WTC11 (cell line): ENCODE measurements around the gene OPN3. TPM values are rescaled to one million over a fixed set of nuclear protein-coding genes. Genes with fewer than 3 reads are reported as not detected.
"Not testable (repeated sequence)": the region's sequence is repeated elsewhere in the genome, so short reads cannot be mapped to it uniquely, and the experiment has no call there.

Experiments used
- ATAC-seq: fragments of 200-7000 bp; cut with Tn5 transposase; 2 replicates; pipeline ENCODE4 v1.10.0; 2021; ENCODE audit warnings: mild to moderate bottlenecking, moderate library complexity
- CTCF ChIA-PET: fragments of 300-600 bp; sonication (Branson Sonifier 250); formaldehyde crosslinking; loops from one replicate; lab custom pipeline; 2021; ENCODE audit warnings: antibody characterized with exemption; lab: Charles Lee
- POLR2A ChIA-PET: fragments of 350-600 bp; sonication (Branson Sonifier 250); formaldehyde crosslinking; loops from one replicate; lab custom pipeline; 2021; ENCODE audit warnings: antibody characterized with exemption; lab: Charles Lee
- DNase-seq: peaks from one replicate; pipeline ENCODE4 v3.0.0; 2021; ENCODE audit warnings: low spot score
- H3K27ac Mint-ChIP-seq: 2 replicates; pipeline ENCODE4 v1.8.0; 2021; ENCODE audit warnings: mixed read lengths
- H3K27me3 Mint-ChIP-seq: 2 replicates; pipeline ENCODE4 v1.8.0; 2021; ENCODE audit warnings: low read depth, mild to moderate bottlenecking, moderate library complexity, mixed read lengths
- H3K36me3 Mint-ChIP-seq: 2 replicates; pipeline ENCODE4 v1.8.0; 2021; ENCODE audit warnings: mixed read lengths
- H3K4me1 Mint-ChIP-seq: 2 replicates; pipeline ENCODE4 v1.8.0; 2022; ENCODE audit warnings: mixed read lengths
- H3K4me3 Mint-ChIP-seq: 2 replicates; pipeline ENCODE4 v1.8.0; 2021; ENCODE audit warnings: mild to moderate bottlenecking, moderate library complexity, mixed read lengths
- H3K9me3 Mint-ChIP-seq: 2 replicates; pipeline ENCODE4 v1.8.0; 2021; ENCODE audit warnings: mixed read lengths
- ETV6 ChIP-seq: sonication (generic); formaldehyde crosslinking; IDR thresholded peaks from 2 replicates; pipeline ENCODE4 v1.8.1; 2022; ENCODE audit warnings: mild to moderate bottlenecking, missing genetic modification reagents
- JUN ChIP-seq: sonication (generic); formaldehyde crosslinking; IDR thresholded peaks from 2 replicates; pipeline ENCODE4 v1.8.0; 2023; ENCODE audit warnings: mild to moderate bottlenecking, missing genetic modification reagents
- NFE2L1 ChIP-seq: sonication (generic); formaldehyde crosslinking; IDR thresholded peaks from 2 replicates; pipeline ENCODE4 v1.8.1; 2023; ENCODE audit warnings: missing genetic modification reagents
- NR1H2 ChIP-seq: sonication (generic); formaldehyde crosslinking; IDR thresholded peaks from 2 replicates; pipeline ENCODE4 v1.9.0; 2021; ENCODE audit warnings: mild to moderate bottlenecking, moderate library complexity, missing genetic modification reagents
- RORB ChIP-seq: fragments of 250-450 bp; sonication (Bioruptor Pico); IDR thresholded peaks from 2 replicates; pipeline ENCODE4 v1.9.0; 2021; ENCODE audit warnings: mild to moderate bottlenecking
- SMAD3 ChIP-seq: sonication (generic); formaldehyde crosslinking; IDR thresholded peaks from 2 replicates; pipeline ENCODE4 v1.8.0; 2022; ENCODE audit warnings: missing genetic modification reagents, mild to moderate bottlenecking, borderline replicate concordance
- SMAD4 ChIP-seq: sonication (generic); formaldehyde crosslinking; IDR thresholded peaks from 2 replicates; pipeline ENCODE4 v1.8.0; 2022; ENCODE audit warnings: mild to moderate bottlenecking, missing genetic modification reagents
- TCF7 ChIP-seq: sonication (generic); formaldehyde crosslinking; IDR thresholded peaks from 2 replicates; pipeline ENCODE4 v1.8.0; 2022; ENCODE audit warnings: mild to moderate bottlenecking, low read depth, missing genetic modification reagents, moderate library complexity
- TEAD1 ChIP-seq: sonication (generic); formaldehyde crosslinking; IDR thresholded peaks from 2 replicates; pipeline ENCODE4 v1.8.0; 2022; ENCODE audit warnings: mild to moderate bottlenecking, missing genetic modification reagents
- TEAD4 ChIP-seq: sonication (generic); formaldehyde crosslinking; IDR thresholded peaks from 2 replicates; pipeline ENCODE4 v1.8.0; 2022; ENCODE audit warnings: mild to moderate bottlenecking, missing genetic modification reagents
- ZNF121 ChIP-seq: sonication (generic); formaldehyde crosslinking; IDR thresholded peaks from 2 replicates; pipeline ENCODE4 v1.8.0; 2023; ENCODE audit warnings: missing genetic modification reagents
- ZNF263 ChIP-seq: sonication (generic); formaldehyde crosslinking; IDR thresholded peaks from 2 replicates; pipeline ENCODE4 v1.8.1; 2022; ENCODE audit warnings: low read depth, mild to moderate bottlenecking, moderate library complexity, missing genetic modification reagents
- total RNA-seq: library from RNA; stranded (reverse); gene quantifications from 3 replicates; pipeline ENCODE4 v1.2.3, GENCODE V29; 2021
- TF ChIP-seq, protein P1 (sequence below): sonication (generic); formaldehyde crosslinking; IDR thresholded peaks from 2 replicates; pipeline ENCODE4 v1.8.0; 2022; ENCODE audit warnings: mild to moderate bottlenecking, missing genetic modification reagents
- TF ChIP-seq, protein P2 (sequence below): sonication (generic); formaldehyde crosslinking; IDR thresholded peaks from 2 replicates; pipeline ENCODE4 v1.8.1; 2023; ENCODE audit warnings: mild to moderate bottlenecking, missing genetic modification reagents, moderate library complexity
- TF ChIP-seq, protein P3 (sequence below): fragments of 250-450 bp; sonication (Bioruptor Pico); conservative IDR thresholded peaks from 2 replicates; pipeline ENCODE4 v1.9.0; 2021; ENCODE audit warnings: mild to moderate bottlenecking
- TF ChIP-seq, protein P4 (sequence below): sonication (generic); formaldehyde crosslinking; IDR thresholded peaks from 2 replicates; pipeline ENCODE4 v1.8.0; 2022; ENCODE audit warnings: mild to moderate bottlenecking, missing genetic modification reagents
- TF ChIP-seq, protein P5 (sequence below): sonication (generic); formaldehyde crosslinking; IDR thresholded peaks from 2 replicates; pipeline ENCODE4 v1.8.1; 2023; ENCODE audit warnings: mild to moderate bottlenecking, missing genetic modification reagents
- TF ChIP-seq, protein P6 (sequence below): sonication (generic); formaldehyde crosslinking; IDR thresholded peaks from 2 replicates; pipeline ENCODE4 v1.8.0; 2022; ENCODE audit warnings: missing genetic modification reagents
- TF ChIP-seq, protein P7 (sequence below): sonication (generic); formaldehyde crosslinking; conservative IDR thresholded peaks from 2 replicates; pipeline ENCODE4 v1.8.1; 2023; ENCODE audit warnings: mild to moderate bottlenecking, low read depth, missing genetic modification reagents, moderate library complexity

Gene OPN3
- total RNA-seq, 1 experiment from 2014 or later: 17.2 TPM

DNA sequence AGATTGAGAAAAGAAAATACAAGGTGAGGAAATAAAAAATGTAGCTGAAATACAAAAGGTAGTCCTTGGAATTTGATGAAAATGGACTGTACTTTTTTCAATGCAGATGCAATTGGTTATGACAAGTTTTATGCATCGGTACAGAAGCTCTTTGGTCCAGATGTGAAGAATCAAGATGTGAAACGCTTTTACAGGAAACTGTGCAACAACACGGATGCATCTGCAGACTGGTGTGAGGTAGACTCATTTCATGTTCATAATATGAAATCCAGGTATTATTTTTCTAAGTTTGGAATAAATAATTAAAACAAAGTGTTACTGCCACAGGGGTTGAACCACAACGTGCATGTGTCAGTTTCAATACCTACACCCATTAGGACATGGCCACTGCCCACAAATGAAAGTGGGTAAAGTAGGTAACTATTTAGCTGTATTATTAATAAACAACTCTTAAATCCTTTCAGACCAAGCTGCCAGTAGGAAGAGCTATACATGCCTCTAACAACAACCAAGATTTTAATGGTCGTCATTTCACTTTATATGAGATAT, 20.3 kb upstream of the OPN3 start:
- CTCF ChIA-PET: no interaction called here
- Mint-ChIP-seq H3K4me1 (peaks cover 3% of the 10 kb centered on the region), H3K27ac (no peak overlapping the region), H3K4me3 (no peak overlapping the region), H3K9me3 (no peaks in the 10 kb centered on the region), H3K36me3 (no peaks in the 10 kb centered on the region), H3K27me3 (no peaks in the 10 kb centered on the region)
- ATAC-seq (no peak), DNase-seq (no peak)
- TF ChIP-seq NFE2L1 (CRISPR knock-in tag): no peak
- TF ChIP-seq, protein P1, sequence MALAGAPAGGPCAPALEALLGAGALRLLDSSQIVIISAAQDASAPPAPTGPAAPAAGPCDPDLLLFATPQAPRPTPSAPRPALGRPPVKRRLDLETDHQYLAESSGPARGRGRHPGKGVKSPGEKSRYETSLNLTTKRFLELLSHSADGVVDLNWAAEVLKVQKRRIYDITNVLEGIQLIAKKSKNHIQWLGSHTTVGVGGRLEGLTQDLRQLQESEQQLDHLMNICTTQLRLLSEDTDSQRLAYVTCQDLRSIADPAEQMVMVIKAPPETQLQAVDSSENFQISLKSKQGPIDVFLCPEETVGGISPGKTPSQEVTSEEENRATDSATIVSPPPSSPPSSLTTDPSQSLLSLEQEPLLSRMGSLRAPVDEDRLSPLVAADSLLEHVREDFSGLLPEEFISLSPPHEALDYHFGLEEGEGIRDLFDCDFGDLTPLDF (CRISPR knock-in tag): no peak
- no peak for TF ChIP-seq ZNF263 (CRISPR knock-in tag)
- TF ChIP-seq TCF7 (CRISPR knock-in tag): no peak
- no peak for TF ChIP-seq SMAD4
- TF ChIP-seq, protein P2, sequence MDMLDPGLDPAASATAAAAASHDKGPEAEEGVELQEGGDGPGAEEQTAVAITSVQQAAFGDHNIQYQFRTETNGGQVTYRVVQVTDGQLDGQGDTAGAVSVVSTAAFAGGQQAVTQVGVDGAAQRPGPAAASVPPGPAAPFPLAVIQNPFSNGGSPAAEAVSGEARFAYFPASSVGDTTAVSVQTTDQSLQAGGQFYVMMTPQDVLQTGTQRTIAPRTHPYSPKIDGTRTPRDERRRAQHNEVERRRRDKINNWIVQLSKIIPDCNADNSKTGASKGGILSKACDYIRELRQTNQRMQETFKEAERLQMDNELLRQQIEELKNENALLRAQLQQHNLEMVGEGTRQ (CRISPR knock-in tag): no peak
- TF ChIP-seq, protein P3, sequence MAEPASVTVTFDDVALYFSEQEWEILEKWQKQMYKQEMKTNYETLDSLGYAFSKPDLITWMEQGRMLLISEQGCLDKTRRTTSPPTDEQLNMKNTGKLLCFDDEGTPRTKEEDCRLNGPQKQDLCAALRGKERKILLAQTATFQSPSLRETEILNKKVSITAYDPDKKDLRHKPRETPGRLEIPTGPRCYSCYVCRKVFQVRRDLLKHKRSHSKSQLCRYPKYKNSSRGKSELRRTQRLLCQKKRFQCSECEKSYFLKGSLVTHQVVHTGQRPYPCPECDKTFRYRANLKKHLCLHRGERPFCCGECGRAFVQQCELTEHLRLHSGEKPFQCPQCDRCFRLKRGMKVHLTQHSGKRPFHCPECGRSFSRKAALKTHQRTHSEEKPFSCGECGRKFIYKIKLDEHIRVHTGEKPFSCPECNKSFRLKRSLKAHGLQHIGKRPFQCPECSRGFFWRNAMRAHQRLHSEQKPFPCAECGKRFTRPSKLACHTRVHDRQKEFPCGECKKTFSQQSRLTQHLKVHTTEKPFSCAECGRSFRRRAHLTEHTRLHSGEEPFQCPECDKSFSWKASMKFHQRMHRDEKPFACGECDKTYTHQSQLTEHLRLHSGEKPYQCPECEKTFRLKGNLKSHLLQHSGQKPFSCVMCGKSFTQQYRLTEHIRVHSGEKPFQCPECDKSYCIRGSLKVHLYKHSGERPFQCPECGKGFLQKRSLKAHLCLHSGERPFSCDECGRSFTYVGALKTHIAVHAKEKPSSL (CRISPR knock-in tag): no peak
- no peak for TF ChIP-seq RORB
- TF ChIP-seq TEAD4 (CRISPR knock-in tag): no peak
- TF ChIP-seq TEAD1: no peak
- no peak for TF ChIP-seq ETV6
- TF ChIP-seq, protein P4, sequence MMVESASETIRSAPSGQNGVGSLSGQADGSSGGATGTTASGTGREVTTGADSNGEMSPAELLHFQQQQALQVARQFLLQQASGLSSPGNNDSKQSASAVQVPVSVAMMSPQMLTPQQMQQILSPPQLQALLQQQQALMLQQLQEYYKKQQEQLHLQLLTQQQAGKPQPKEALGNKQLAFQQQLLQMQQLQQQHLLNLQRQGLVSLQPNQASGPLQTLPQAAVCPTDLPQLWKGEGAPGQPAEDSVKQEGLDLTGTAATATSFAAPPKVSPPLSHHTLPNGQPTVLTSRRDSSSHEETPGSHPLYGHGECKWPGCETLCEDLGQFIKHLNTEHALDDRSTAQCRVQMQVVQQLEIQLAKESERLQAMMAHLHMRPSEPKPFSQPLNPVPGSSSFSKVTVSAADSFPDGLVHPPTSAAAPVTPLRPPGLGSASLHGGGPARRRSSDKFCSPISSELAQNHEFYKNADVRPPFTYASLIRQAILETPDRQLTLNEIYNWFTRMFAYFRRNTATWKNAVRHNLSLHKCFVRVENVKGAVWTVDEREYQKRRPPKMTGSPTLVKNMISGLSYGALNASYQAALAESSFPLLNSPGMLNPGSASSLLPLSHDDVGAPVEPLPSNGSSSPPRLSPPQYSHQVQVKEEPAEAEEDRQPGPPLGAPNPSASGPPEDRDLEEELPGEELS (CRISPR knock-in tag): no peak
- no peak for TF ChIP-seq SMAD3
- TF ChIP-seq, protein P5, sequence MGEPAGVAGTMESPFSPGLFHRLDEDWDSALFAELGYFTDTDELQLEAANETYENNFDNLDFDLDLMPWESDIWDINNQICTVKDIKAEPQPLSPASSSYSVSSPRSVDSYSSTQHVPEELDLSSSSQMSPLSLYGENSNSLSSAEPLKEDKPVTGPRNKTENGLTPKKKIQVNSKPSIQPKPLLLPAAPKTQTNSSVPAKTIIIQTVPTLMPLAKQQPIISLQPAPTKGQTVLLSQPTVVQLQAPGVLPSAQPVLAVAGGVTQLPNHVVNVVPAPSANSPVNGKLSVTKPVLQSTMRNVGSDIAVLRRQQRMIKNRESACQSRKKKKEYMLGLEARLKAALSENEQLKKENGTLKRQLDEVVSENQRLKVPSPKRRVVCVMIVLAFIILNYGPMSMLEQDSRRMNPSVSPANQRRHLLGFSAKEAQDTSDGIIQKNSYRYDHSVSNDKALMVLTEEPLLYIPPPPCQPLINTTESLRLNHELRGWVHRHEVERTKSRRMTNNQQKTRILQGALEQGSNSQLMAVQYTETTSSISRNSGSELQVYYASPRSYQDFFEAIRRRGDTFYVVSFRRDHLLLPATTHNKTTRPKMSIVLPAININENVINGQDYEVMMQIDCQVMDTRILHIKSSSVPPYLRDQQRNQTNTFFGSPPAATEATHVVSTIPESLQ (CRISPR knock-in tag): no peak
- TF ChIP-seq ZNF121 (CRISPR knock-in tag): no peak
- TF ChIP-seq, protein P6, sequence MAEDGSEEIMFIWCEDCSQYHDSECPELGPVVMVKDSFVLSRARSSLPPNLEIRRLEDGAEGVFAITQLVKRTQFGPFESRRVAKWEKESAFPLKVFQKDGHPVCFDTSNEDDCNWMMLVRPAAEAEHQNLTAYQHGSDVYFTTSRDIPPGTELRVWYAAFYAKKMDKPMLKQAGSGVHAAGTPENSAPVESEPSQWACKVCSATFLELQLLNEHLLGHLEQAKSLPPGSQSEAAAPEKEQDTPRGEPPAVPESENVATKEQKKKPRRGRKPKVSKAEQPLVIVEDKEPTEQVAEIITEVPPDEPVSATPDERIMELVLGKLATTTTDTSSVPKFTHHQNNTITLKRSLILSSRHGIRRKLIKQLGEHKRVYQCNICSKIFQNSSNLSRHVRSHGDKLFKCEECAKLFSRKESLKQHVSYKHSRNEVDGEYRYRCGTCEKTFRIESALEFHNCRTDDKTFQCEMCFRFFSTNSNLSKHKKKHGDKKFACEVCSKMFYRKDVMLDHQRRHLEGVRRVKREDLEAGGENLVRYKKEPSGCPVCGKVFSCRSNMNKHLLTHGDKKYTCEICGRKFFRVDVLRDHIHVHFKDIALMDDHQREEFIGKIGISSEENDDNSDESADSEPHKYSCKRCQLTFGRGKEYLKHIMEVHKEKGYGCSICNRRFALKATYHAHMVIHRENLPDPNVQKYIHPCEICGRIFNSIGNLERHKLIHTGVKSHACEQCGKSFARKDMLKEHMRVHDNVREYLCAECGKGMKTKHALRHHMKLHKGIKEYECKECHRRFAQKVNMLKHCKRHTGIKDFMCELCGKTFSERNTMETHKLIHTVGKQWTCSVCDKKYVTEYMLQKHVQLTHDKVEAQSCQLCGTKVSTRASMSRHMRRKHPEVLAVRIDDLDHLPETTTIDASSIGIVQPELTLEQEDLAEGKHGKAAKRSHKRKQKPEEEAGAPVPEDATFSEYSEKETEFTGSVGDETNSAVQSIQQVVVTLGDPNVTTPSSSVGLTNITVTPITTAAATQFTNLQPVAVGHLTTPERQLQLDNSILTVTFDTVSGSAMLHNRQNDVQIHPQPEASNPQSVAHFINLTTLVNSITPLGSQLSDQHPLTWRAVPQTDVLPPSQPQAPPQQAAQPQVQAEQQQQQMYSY (CRISPR knock-in tag): no peak
- no peak for TF ChIP-seq JUN (CRISPR knock-in tag)
- no peak for TF ChIP-seq NR1H2 (CRISPR knock-in tag)
- TF ChIP-seq, protein P7, sequence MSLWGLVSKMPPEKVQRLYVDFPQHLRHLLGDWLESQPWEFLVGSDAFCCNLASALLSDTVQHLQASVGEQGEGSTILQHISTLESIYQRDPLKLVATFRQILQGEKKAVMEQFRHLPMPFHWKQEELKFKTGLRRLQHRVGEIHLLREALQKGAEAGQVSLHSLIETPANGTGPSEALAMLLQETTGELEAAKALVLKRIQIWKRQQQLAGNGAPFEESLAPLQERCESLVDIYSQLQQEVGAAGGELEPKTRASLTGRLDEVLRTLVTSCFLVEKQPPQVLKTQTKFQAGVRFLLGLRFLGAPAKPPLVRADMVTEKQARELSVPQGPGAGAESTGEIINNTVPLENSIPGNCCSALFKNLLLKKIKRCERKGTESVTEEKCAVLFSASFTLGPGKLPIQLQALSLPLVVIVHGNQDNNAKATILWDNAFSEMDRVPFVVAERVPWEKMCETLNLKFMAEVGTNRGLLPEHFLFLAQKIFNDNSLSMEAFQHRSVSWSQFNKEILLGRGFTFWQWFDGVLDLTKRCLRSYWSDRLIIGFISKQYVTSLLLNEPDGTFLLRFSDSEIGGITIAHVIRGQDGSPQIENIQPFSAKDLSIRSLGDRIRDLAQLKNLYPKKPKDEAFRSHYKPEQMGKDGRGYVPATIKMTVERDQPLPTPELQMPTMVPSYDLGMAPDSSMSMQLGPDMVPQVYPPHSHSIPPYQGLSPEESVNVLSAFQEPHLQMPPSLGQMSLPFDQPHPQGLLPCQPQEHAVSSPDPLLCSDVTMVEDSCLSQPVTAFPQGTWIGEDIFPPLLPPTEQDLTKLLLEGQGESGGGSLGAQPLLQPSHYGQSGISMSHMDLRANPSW (CRISPR knock-in tag): no peak
- POLR2A ChIA-PET: no interaction called here

DNA sequence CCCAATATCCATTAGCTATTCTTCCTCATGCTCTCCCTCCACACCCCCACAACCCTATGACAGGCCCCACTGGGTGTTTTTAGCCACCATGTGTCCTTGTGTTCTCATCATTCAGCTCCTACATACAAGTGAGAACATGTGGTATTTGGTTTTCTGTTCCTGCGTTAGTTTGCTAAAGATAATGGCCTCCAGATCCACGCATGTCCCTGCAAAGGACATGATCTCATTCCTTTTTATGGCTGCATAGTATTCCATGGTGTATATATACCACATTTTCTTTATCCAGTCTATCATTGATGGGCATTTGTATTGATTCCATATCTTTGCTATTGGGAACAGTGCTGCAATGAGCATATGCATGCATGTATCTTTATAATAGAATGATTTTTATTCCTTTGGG, 18.8 kb upstream of the OPN3 start:
- ATAC-seq, DNase-seq, H3K4me1 Mint-ChIP-seq, POLR2A ChIA-PET, H3K27me3 Mint-ChIP-seq, CTCF ChIA-PET, H3K36me3 Mint-ChIP-seq, H3K9me3 Mint-ChIP-seq, H3K4me3 Mint-ChIP-seq, H3K27ac Mint-ChIP-seq: not testable (repeated sequence)
